Large intestine (tissue), 3 donors: ENCODE results near the gene CAPZB. TPM values are rescaled to one million over a fixed set of nuclear protein-coding genes. Genes with fewer than 3 reads are reported as not detected.
"Not testable (repeated sequence)": the region's sequence is repeated elsewhere in the genome, so short reads cannot be mapped to it uniquely, and the experiment has no call there.

Source experiments
- DNase-seq, 2 donors: peaks; one replicate each; pipeline versions ENCODE4 v3.0.0 to v3.0.0-alpha.2; 2013
- H3K27ac ChIP-seq: one replicate; pipeline ENCODE4 v1.5.1; 2013; ENCODE audit warnings: low read length
- H3K27me3 ChIP-seq: 2 replicates; pipeline ENCODE4 v1.6.1; 2013; ENCODE audit warnings: low read length; ENCODE audit not compliant: control insufficient read depth, insufficient read depth
- H3K36me3 ChIP-seq: 2 replicates; pipeline ENCODE4 v1.6.1; 2013; ENCODE audit warnings: low read length; ENCODE audit not compliant: control insufficient read depth, insufficient read depth
- H3K4me1 ChIP-seq: one replicate; pipeline ENCODE4 v1.6.1; 2013; ENCODE audit warnings: low read length; ENCODE audit not compliant: control insufficient read depth, insufficient read depth
- H3K4me3 ChIP-seq: one replicate; pipeline ENCODE4 v1.5.1; 2013; ENCODE audit warnings: low read length
- H3K9me3 ChIP-seq: one replicate; pipeline ENCODE4 v1.6.1; 2013; ENCODE audit warnings: mild to moderate bottlenecking, low read depth, low read length, moderate library complexity; ENCODE audit not compliant: control insufficient read depth
- WGBS: methylation state at CpG from one replicate; pipeline ENCODE4 v1.1.5; 2013; ENCODE audit warnings: low lambda C conversion rate; ENCODE audit not compliant: insufficient coverage; 5-methylcytosine and 5-hydroxymethylcytosine counted together
- polyA plus RNA-seq: library from polyadenylated mRNA; unstranded; fragments of 120-200 nt; gene quantifications from one replicate; pipeline ENCODE4 v1.2.1, GENCODE V29; 2013

CAPZB gene
- polyA plus RNA-seq, 1 donor = 245 TPM

DNA sequence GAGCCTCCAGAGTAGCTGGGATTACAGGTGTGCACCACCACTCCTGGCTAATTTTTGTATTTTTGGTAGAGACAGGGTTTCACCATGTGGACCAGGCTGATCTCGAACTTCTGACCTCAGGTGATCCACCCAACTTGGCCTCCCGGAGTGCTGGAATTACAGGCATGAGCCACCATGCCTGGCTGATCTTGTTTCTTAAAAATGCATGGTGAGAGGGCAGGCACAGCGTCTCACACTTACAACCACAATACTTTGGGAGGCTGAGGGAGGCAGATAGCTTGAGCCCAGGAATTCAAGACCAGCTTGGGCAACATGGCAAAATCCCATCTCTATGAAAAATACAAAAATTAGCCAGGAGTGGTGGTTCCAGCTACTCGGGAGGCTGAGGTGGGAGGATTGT lies 37.2 kb upstream of the CAPZB start:
- not testable (repeated sequence) for H3K4me3 ChIP-seq, H3K36me3 ChIP-seq, H3K27me3 ChIP-seq, DNase-seq, H3K4me1 ChIP-seq, H3K9me3 ChIP-seq, H3K27ac ChIP-seq
- WGBS = no CpG with 5 or more reads among the region's 4 CpGs

DNA sequence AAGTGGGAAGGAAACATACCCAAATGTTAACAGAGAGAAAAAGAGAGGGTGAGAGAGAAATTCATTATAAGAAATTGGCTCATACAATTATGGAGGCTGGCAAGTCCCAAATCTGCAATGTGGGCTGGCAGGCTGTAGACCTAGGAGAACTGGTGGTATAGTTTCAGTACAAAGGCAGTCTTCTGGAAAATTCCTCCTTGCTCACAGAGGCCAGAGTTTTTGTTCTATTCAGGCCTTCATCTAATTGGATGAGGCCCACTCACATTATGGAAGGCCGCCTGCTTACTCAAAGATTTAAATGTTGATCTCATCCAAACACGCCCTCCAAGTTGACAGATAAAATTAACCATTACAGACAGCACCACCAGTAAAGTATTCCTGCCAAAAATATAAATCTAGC lies 36.1 kb upstream of the CAPZB start:
- H3K27ac ChIP-seq = no peak overlapping the region
- H3K4me3 ChIP-seq = no peak overlapping the region
- H3K27me3 ChIP-seq = no peaks in the 10 kb centered on the region
- no peaks in the 10 kb centered on the region for H3K4me1 ChIP-seq
- no peaks in the 10 kb centered on the region for H3K36me3 ChIP-seq
- no CpG with 5 or more reads among the region's 2 CpGs for WGBS
- no peaks in the 10 kb centered on the region for H3K9me3 ChIP-seq
- DNase-seq = no peak

DNA sequence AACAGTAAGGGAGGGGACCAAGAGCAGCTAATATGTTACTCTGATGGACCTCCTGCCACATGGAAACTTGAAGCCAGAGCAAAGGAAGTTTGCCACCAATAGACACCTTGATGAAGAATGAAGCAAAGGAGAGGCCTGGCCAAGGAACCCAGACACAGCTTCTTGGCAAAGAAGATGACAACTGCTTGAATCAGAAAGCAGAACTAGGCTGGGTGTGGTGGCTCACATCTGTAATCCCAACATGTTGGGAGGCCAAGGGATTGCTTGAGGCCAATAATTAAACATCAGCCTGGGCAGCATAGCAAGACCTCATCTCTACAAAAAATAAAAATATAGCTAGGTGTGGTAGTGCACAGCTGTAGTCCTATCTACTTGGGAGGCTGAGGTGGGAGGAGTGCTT lies 31.7 kb upstream of the CAPZB start:
- Histone ChIP-seq H3K4me3 (no peak overlapping the region), H3K4me1 (no peaks in the 10 kb centered on the region), H3K9me3 (no peaks in the 10 kb centered on the region), H3K27ac (no peak overlapping the region), H3K27me3 (no peaks in the 10 kb centered on the region), H3K36me3 (no peaks in the 10 kb centered on the region)
- DNase-seq = no peak

GRCh38 chr1:19515201-19515600 lies 29.9 kb upstream of the CAPZB start:
- H3K27ac ChIP-seq = no peak overlapping the region
- DNase-seq = no peak
- WGBS = 100% methylated on average over 1 of the region's 4 CpGs

GRCh38 chr1:19514391-19514831 lies 29.1 kb upstream of the CAPZB start:
- DNase-seq = peak in 1 of 2 donors; percentile 48
- Histone ChIP-seq H3K4me1 (no peaks in the 10 kb centered on the region), H3K27me3 (no peaks in the 10 kb centered on the region), H3K9me3 (no peaks in the 10 kb centered on the region), H3K27ac (no peak overlapping the region), H3K36me3 (no peaks in the 10 kb centered on the region), H3K4me3 (no peak overlapping the region)
- WGBS = no CpG with 5 or more reads among the region's 7 CpGs

More at GRCh38 chr1:19515201-19515600, 29.9 kb upstream of the CAPZB start:
- Histone ChIP-seq H3K4me3 (no peak overlapping the region), H3K4me1 (no peaks in the 10 kb centered on the region), H3K36me3 (no peaks in the 10 kb centered on the region), H3K27me3 (no peaks in the 10 kb centered on the region), H3K9me3 (no peaks in the 10 kb centered on the region)

GRCh38 chr1:19512545-19512944 lies 27.2 kb upstream of the CAPZB start:
- Histone ChIP-seq H3K4me3 (no peak overlapping the region), H3K36me3 (no peaks in the 10 kb centered on the region), H3K27me3 (no peaks in the 10 kb centered on the region), H3K4me1 (no peaks in the 10 kb centered on the region), H3K9me3 (no peaks in the 10 kb centered on the region), H3K27ac (no peak overlapping the region)
- no CpG with 5 or more reads among the region's 2 CpGs for WGBS
- DNase-seq = no peak

DNA sequence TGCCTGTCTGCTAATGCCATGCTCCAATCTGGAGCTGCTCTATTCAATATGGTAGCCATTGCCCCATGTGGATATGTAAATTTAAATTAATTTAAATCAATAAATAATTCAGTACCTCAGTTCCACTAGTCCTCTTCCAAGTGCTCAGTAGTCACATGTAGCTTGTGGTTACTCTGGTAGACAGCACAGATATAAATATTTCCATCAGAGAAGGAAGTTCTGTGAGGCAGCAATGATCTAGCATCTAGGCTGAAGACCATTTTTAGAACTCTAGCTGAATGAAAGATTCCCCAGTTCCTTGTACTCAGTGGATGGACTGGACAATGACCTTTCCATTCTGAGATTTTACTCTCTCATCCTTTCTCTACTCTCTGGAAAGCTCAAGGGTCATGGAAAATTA lies 25.8 kb upstream of the CAPZB start:
- H3K27ac ChIP-seq = no peak overlapping the region
- DNase-seq = no peak
- H3K4me3 ChIP-seq = no peak overlapping the region
- peaks cover under 1% of the 10 kb centered on the region for H3K4me1 ChIP-seq
- no peaks in the 10 kb centered on the region for H3K27me3 ChIP-seq
- H3K36me3 ChIP-seq = no peaks in the 10 kb centered on the region
- no peaks in the 10 kb centered on the region for H3K9me3 ChIP-seq

- 77% methylated on average over 5 of the region's 8 CpGs for WGBS
- not testable (repeated sequence) for H3K36me3 ChIP-seq, H3K9me3 ChIP-seq, H3K4me3 ChIP-seq, DNase-seq, H3K27ac ChIP-seq, H3K27me3 ChIP-seq
- H3K4me1 ChIP-seq = peaks cover 14% of the 10 kb centered on the region
Measured at GRCh38 chr1:19509647-19510046, 24.3 kb upstream of the CAPZB start.

- no peaks in the 10 kb centered on the region for H3K27me3 ChIP-seq
- no peak overlapping the region for H3K27ac ChIP-seq
- no CpG with 5 or more reads among the region's 5 CpGs for whole genome bisulfite sequencing
Measured at GRCh38 chr1:19507516-19507915, 22.2 kb upstream of the CAPZB start.

GRCh38 chr1:19505693-19506457 lies 20.5 kb upstream of the CAPZB start:
- H3K27me3 ChIP-seq = no peaks in the 10 kb centered on the region
- H3K27ac ChIP-seq = peak overlapping the region; percentile 47
- 81% methylated on average over 5 of the region's 11 CpGs for WGBS
- no peaks in the 10 kb centered on the region for H3K9me3 ChIP-seq
- peaks cover 18% of the 10 kb centered on the region for H3K4me1 ChIP-seq
- H3K36me3 ChIP-seq = no peaks in the 10 kb centered on the region
- no peak for DNase-seq
- no peak overlapping the region for H3K4me3 ChIP-seq

More at GRCh38 chr1:19507516-19507915, 22.2 kb upstream of the CAPZB start:
- H3K9me3 ChIP-seq = no peaks in the 10 kb centered on the region
- H3K4me1 ChIP-seq = peaks cover 18% of the 10 kb centered on the region
- H3K4me3 ChIP-seq = no peak overlapping the region
- H3K36me3 ChIP-seq = no peaks in the 10 kb centered on the region
- no peak for DNase-seq
